SH-SY5Y (cell line): ENCODE data around the gene FSHR.

ENCODE experiments used
- GATA2 ChIP-seq: IDR thresholded peaks from 2 replicates; pipeline ENCODE4 v1.6.1; 2011; ENCODE audit warnings: mild to moderate bottlenecking, low read depth, low read length
- GATA3 ChIP-seq: IDR thresholded peaks from 2 replicates; pipeline ENCODE4 v1.6.1; 2011; ENCODE audit warnings: low read depth, mild to moderate bottlenecking, low read length, moderate library complexity

The FSHR gene

GRCh38 chr2:48971801-48972200, 182.5 kb downstream of the FSHR start:
- no peak for TF ChIP-seq GATA3
- TF ChIP-seq GATA2, result no peak

GRCh38 chr2:48968011-48968410, 186.3 kb downstream of the FSHR start:
- TF ChIP-seq GATA2 (no peak), GATA3 (no peak)

- TF ChIP-seq GATA3 (no peak), GATA2 (no peak)
Measured at GRCh38 chr2:48965204-48965603, 189.1 kb downstream of the FSHR start.

GRCh38 chr2:48961009-48961408, 193.3 kb downstream of the FSHR start:
- TF ChIP-seq GATA2 (no peak), GATA3 (no peak)

GRCh38 chr2:48954935-48955334, 199.4 kb downstream of the FSHR start:
- no peak for TF ChIP-seq GATA2
- no peak for TF ChIP-seq GATA3

- TF ChIP-seq GATA2, result no peak
- TF ChIP-seq GATA3, result no peak
Measured at GRCh38 chr2:48954311-48954710, 200.0 kb downstream of the FSHR start.

GRCh38 chr2:48952614-48953013, 201.7 kb downstream of the FSHR start:
- TF ChIP-seq GATA3 (no peak), GATA2 (no peak)

- TF ChIP-seq GATA2, result peak; percentile 95
- peak; percentile 90 for TF ChIP-seq GATA3
Measured at GRCh38 chr2:48952143-48952542, 202.2 kb downstream of the FSHR start.

- TF ChIP-seq GATA2, result no peak
Measured at GRCh38 chr2:48948400-48949125, 205.8 kb downstream of the FSHR start.

GRCh38 chr2:48946449-48947048, 207.8 kb downstream of the FSHR start:
- TF ChIP-seq GATA2, result no peak
- no peak for TF ChIP-seq GATA3

GRCh38 chr2:48944956-48945355, 209.4 kb downstream of the FSHR start:
- no peak for TF ChIP-seq GATA3
- TF ChIP-seq GATA2, result no peak

- TF ChIP-seq GATA3 (no peak), GATA2 (no peak)
Measured at GRCh38 chr2:48943436-48943835, 210.9 kb downstream of the FSHR start.

- TF ChIP-seq GATA3 (no peak), GATA2 (no peak)
Measured at GRCh38 chr2:48941908-48942307, 212.4 kb downstream of the FSHR start.

- TF ChIP-seq GATA3 (no peak), GATA2 (no peak)
Measured at GRCh38 chr2:48941456-48941855, 212.9 kb downstream of the FSHR start.

- TF ChIP-seq GATA2, result no peak; the same call in 1 of the 2 replicates
- TF ChIP-seq GATA3, result no peak
Measured at GRCh38 chr2:48940606-48941005, 213.7 kb downstream of the FSHR start.

- no peak for TF ChIP-seq GATA3
- TF ChIP-seq GATA2, result no peak
Measured at GRCh38 chr2:48939232-48939631, 215.1 kb downstream of the FSHR start.

GRCh38 chr2:48938231-48938630, 216.1 kb downstream of the FSHR start:
- no peak for TF ChIP-seq GATA2
- no peak for TF ChIP-seq GATA3

- TF ChIP-seq GATA3 (no peak), GATA2 (no peak)
Measured at GRCh38 chr2:48934807-48935206, 219.5 kb downstream of the FSHR start.
